ENCODE measurements around the gene SIK3.

Gene SIK3

DNA sequence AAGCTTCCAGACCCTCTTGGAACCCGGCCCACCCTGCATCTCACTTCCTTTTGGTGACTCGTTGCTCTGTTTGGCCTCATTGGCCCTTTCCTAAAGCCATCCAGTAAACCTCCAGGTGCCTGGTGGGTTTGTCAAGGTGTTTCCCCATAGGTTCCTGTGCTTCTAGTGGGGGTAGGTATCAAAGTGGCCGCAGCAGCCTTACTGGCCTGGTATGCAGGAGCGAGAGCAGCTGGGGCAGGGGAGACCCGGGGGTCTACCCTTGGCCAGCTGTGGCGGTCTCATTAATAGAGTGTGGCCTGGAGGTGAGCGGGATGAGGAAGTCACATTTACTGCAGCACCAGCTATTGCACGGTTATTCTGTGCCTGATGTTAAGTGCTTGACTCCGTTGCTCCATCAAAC, 279.2 kb downstream of the SIK3 start:
- H3K27ac ChIP-seq: no peak overlapping the region
- TF ChIP-seq, protein P1, sequence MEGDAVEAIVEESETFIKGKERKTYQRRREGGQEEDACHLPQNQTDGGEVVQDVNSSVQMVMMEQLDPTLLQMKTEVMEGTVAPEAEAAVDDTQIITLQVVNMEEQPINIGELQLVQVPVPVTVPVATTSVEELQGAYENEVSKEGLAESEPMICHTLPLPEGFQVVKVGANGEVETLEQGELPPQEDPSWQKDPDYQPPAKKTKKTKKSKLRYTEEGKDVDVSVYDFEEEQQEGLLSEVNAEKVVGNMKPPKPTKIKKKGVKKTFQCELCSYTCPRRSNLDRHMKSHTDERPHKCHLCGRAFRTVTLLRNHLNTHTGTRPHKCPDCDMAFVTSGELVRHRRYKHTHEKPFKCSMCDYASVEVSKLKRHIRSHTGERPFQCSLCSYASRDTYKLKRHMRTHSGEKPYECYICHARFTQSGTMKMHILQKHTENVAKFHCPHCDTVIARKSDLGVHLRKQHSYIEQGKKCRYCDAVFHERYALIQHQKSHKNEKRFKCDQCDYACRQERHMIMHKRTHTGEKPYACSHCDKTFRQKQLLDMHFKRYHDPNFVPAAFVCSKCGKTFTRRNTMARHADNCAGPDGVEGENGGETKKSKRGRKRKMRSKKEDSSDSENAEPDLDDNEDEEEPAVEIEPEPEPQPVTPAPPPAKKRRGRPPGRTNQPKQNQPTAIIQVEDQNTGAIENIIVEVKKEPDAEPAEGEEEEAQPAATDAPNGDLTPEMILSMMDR (IDR thresholded peaks at IDR 0.05): no peak
- TF ChIP-seq ZFX (IDR thresholded peaks at IDR 0.05; ENCODE audit: borderline replicate concordance): no peak

DNA sequence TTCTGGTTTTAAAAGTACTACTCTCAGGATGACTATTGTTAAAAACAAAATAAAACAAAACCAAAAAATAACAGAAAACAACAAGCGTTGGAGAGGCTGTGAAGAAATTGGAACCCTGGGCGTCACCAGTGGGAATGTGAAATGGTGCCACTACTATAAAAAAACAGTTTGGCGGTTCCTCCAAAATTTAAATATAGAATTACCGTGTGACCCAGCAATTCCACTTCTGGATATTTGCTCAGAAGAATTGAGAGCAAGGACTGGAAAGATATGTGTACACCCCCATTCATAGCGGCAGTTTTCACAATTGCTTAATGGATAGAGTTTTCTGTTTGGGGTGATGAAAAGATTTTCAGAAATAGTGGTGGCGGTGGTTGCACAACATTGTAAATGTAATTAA, 283.7 kb downstream of the SIK3 start:
- no peak for TF ChIP-seq ZFX (IDR thresholded peaks at IDR 0.05; ENCODE audit: borderline replicate concordance)
- TF ChIP-seq, protein P1 (IDR thresholded peaks at IDR 0.05): no peak
- no peak overlapping the region for H3K27ac ChIP-seq

DNA sequence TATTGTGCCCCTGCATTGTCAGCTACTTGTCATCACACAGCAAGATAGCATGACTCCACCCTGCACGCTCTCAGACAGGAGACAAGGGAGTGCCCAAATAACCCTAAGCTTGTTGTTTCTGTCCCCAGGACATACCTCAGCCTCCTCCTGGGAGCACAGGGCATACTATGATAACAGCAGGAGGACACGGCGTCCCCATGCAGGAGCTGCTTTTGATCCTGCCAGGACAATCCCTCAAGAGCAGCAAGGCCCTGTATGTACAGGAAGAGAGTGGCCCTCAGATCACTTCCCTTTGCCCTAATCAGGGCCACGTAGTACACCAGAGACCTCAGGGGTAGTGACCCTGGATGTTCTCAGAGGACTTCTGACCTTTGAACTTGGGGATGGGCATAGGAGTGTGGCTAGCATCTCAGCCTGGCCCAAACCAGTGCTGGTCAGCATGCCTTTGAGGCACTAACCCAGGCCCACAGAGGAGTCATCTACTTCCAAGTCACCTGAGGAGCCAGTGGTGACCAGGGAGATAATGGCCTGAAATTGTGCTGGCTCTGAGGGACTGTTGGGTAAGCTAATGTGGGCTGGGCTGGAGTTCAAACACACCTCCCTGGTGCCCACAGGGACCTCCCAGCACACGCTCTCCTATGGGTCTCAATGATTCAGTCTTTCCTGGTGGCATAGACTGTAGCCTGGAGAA, 284.3 kb downstream of the SIK3 start:
- TF ChIP-seq, protein P1 (IDR thresholded peaks at IDR 0.05): no peak
- no peak for TF ChIP-seq ZFX (IDR thresholded peaks at IDR 0.05; ENCODE audit: borderline replicate concordance)
- no peak overlapping the region for H3K27ac ChIP-seq

DNA sequence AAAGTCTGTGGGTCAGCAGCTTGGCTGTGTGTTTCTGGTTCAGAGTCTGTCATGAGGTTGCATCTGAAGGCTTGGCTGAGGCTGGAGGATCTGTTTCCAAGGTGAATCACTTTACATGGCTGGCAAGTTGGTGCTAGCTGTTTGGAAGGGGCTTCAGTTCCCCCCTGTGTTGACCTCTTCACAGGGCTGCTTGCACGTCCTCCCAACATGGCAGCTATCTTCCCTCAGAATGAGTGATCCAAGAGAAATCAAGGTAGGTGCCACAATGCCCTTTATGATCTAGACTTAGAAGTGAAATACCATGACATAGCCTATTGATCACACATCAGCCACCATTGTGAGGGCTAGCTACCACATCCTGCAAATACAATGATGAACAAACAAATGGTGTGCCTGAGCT, 285.1 kb downstream of the SIK3 start:
- H3K27ac ChIP-seq: no peak overlapping the region
- TF ChIP-seq ZFX (IDR thresholded peaks at IDR 0.05; ENCODE audit: borderline replicate concordance): no peak
- TF ChIP-seq, protein P1 (IDR thresholded peaks at IDR 0.05): no peak

DNA sequence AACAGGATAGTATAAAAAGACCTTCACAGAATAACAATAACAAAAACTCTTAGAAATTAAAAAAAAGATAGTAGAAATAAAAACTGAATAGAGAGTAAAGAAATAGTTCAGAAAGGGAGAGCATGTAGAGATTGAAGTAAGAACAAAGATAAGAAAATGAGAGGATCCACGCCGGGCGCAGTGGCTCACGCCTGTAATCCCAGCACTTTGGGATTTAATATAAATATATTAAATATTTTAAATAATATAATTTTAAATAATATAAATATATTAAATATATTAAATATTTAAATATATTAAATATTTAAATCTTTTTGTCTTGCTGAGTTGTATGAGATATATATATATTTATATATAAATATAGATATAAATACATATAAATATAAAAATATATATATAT, 286.1 kb downstream of the SIK3 start:
- no peak overlapping the region for H3K27ac ChIP-seq
- no peak for TF ChIP-seq ZFX (IDR thresholded peaks at IDR 0.05; ENCODE audit: borderline replicate concordance)
- TF ChIP-seq, protein P1 (IDR thresholded peaks at IDR 0.05): no peak

DNA sequence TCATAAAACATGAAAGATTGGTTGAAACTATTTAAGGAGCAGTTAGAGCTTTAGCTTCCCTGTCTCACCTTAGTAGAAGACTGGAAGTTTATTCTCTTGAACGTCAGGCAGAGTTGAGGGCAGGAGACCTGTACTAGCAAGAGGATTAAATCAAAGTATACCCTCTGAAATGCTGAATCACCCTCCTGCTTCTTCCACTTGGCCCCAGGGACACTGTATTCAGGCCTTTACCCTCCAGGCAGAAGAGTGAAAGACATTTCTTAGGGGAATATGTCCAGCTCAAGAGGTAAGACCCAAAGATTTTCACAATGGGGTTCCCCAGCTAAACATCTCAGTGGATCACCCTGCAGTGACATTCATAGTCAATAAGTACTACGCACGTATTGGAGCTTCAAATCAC, 287.0 kb downstream of the SIK3 start:
- TF ChIP-seq, protein P1 (IDR thresholded peaks at IDR 0.05): no peak
- no peak for TF ChIP-seq ZFX (IDR thresholded peaks at IDR 0.05; ENCODE audit: borderline replicate concordance)
- H3K27ac ChIP-seq: peak overlapping the region; percentile 99; the same call in 1 of the 2 replicates

DNA sequence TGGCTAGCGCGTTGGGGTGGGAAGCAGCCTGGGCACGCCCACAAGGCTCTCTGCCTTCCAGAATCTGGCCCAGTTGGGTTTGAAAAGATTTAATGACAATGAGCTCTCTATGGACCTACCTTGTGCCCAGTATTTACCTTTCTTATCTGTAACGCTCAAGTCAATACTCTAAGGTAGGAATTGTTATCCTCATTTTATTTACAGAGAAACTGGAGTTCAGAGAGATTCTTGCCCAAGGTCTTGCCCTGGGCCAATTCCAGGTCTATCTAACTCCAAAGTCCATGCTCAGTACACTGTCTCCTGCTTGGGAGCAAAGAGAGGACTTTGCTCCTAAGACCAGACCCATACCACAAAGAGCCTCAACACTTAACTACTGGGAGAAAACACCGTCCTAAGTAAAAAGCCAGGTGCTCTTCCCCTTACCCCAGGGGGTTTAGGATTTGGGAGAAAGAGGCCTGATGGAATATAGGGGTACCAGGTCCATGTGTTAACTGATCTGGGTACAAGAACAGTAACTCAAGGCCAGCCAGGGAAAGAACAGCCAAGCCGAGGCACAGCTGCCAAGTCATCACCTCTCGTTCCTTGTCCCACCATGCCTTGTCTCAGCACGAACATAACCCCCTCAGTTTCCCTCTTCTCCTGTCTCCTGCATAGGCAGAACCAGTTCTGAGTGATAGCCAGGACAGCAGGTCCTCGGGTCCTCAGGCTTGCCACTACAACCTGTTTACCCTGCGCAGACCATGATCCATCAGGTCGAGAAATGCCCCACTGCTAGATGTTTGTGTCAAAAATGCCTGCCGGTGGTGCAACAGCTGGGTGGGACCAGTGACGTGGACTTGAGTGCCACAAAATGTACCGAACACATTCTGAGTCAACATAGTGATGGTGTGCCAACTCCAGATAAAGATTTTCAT, 289.7 kb downstream of the SIK3 start:
- TF ChIP-seq, protein P1 (IDR thresholded peaks at IDR 0.05): no peak
- H3K27ac ChIP-seq: peak overlapping the region; percentile 99
